ENCODE measurements around the gene DEXI.
"Not testable (repeated sequence)": the region's sequence is repeated elsewhere in the genome, so short reads cannot be mapped to it uniquely, and the experiment has no call there.

Gene DEXI

DNA sequence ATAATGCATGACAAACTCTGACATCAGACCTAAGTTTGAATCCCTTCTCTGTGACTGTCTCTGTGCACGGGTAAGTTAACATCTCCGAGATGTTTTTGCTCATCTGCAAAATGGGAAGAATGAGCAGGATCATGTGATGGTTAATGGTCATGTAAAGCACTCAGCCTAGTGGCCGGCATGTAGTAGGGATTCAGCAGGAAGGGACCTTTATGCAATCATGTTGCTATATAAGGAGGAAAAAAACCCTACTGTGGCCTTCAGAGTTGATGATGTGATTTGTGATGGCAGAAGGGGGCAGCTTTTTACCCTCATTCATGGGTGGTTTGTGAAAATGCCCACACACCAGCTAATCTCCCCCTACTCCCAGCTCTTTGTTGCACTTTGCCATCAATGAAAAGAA is 26.2 kb upstream of the DEXI start:
- DNase-seq, result no peak

DNA sequence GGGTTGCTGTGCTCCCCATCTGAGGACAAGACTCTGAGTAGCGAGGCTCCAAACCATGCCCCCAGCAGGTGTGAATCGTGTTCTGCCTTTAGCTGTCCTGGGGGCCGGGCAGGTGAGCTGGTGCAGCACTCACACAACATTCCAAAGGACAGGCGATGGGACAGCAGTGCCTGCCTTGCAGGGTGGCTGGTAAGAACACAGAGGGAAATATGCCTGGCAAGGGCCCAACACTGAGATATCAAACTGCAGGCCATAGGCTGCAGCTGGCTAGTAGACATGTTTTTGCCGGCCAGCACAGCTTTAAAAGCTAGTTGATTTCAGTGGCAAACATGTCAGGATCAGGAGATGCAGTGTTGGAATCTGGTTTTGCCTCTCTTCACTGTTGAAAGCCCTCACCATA is 25.7 kb upstream of the DEXI start:
- DNase-seq, result no peak

DNA sequence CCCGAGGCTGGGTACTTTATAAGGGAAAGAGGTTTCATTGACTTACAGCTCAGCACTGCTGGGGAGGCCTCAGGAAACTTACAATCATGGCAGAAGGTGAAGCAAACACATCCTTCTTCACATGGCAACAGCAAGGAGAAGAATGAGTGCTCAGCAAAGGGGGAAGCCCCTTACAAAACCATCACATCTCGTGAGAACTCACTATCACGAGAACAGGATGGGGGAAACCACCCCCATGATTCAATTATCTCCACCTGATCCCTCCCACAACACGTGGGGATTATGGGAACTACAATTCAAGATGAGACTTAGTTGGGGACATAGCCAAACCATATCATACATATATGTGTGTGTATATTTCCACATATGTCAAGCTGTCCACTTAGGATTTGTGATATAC is 24.3 kb upstream of the DEXI start:
- not testable (repeated sequence) for DNase-seq

DNA sequence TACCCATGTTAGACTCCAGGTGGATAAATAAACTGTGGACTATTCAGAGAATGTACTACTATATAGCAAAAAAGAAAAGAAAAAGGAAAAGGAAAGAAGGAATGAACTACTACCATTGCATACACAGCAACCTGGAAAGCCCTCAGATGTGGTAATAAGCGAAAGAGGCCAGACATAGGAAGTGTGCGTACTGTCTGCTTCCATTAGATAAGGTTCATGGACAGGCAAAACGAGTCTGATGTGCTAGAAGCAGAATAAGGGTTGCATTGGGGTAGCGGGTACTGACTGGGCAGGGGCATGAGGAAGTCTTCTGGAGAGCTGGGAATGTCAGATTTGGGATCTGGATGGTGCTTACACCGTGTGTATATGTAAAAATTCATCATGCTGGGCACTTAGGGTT is 23.9 kb upstream of the DEXI start:
- no peak for DNase-seq

DNA sequence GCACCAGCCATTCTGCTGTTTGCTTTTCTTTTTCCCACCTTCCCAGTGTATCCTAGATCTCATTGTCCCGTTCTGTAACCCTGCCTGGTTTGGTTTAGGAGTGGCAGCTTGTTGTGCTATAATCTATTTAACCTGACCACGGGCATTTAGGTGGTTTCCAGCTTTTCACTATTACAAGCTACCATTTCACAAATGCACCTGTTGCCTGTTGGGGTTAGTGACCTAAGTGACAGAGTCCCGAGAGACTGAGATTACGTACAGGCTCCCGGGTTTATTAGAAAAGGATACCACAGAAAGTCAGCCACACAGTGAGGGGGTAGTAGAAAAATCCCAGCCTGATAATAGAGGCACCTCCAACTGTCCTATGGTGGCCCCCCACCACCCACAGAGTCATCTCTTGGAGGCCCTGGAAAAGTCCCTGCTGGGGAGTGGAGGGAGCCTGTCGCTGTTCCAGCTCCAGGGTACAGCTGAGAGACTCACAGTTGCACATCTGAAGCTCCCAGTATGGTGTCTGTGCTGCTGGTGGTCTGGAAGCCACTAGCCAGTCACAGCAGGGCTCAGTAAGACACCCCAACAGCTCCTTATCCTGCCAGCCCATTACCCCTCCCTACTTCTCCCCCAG is 23.3 kb upstream of the DEXI start:
- no peak for DNase-seq

DNA sequence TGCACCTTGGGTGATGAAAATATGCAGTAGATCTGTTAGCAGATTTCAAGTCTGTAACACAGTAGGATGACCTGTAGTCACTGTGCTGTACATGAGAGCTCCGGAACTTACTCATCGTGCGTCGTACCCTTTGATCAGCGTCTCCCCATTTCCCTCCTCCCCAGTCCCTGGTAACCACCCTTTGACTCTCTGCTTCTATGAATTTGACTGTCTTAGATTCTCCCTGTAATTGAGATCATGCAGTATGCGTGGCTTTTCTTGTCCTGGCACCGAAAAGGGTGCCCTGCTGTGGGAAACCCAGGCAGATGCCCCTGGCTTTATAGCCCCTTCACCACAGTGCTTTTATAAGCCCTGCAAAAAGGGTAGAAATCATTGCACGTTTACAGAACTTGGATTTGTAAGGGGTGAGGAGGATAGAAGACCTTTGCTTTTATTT is 22.6 kb upstream of the DEXI start:
- no peak for DNase-seq

DNA sequence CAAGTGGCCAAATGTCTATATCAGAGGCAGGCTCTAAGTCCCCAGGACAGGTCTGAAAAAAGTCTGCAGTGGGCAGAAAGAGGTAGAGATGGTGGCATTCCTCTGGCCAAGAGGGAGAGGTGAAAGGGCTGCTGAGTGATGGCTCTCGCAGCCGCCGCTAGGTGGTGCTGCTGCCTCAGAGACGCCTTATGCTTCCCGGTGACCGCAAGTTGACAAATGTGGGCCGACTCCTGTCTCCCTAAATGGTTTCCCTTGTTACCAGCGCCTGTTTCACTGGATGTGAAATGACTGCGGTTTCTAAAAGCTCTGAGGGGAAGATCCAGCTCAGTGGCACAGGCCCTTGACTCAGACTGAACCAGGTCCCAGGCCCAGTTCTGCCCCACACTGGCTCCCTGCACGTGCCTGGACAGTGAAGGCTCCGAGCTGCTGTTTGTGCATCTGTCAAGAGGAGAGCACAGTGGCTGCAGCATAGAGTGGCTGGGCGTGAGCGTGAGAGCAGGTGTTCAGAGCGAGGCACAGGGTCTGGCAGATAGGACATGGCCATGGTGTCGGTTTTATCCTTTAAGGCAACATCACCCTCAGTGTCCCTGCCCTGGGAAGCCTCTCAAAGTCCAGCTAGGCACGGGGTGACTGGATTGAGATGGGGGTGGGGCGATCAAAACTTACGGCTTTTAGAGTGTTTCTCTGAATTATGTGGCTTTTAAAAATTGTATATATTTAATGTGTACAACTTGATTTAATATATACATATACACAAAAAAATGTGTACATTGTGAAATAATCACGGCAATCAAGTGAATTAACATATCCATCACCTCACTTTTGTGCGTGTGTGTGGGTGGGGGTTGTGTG is 22.0 kb upstream of the DEXI start:
- DNase-seq, result peak; percentile 66

DNA sequence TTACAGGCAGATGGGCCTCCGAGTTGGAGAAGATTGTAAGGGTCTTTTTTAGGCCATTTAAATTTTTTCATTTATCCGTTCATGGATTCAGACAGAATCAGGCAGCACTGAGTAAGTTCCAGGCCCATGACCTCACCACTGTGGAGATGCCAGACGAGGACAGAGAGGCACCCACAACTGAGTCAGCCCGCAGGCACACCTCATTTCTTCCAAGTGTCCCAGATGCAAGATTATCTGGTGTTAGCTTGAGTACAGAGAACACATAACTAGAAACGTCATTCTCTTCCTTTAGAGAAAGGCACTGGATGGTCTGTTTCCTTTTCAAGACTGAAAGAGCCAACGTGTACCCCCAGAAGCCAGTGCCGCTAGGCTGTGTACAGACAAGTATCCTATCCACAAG is 19.0 kb upstream of the DEXI start:
- DNase-seq, result no peak

DNA sequence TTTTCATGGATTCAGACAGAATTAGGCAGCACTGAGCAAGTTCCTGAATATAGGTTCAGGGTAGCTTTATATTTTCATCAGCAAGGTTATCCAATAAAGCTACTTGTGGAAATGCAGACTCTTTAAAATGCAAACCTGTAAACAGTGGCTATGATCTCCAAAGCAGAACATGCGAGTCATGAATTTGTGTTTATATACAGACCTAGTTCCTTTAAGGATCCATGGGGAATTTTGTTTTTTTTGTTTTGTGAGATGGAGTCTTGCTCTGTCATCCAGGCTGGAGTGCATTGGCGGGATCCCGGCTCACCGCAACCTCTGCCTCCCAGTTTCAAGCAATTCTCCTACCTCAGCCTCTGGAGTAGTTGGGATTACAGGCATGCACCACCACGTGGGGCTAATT is 16.9 kb upstream of the DEXI start:
- DNase-seq, result no peak

DNA sequence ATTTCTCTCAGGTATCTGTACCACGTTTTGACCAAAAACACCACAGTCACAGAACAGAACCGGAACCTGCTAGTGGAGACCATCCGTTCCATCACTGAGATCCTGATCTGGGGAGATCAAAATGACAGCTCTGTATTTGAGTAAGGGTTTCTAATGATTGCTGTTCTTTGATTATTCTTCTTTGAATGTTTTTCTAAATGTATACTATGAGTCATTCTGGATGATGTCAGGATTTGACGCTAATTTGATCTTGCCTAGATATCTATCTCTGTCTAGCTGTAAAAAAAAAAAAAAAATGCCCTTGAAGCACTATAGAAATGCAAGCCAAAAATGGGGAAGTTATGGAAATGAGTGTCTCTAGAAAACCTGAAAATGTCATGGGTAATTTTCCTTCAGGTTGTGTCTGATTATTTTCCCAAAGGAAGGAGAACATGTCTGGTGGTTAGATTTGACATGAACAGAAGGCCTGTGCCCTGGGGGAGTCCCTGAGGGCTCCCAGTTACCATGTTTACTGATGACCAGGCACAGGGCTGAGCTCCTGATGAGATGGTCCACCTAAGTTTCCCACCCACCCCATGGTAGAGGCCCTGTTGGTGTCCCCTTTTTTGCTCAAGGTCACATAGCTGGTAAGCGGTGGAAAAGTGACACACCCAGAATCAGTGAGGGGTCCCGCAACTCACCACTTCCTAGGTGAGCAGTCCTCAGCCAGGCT is 15.7 kb upstream of the DEXI start:
- no peak for DNase-seq

DNA sequence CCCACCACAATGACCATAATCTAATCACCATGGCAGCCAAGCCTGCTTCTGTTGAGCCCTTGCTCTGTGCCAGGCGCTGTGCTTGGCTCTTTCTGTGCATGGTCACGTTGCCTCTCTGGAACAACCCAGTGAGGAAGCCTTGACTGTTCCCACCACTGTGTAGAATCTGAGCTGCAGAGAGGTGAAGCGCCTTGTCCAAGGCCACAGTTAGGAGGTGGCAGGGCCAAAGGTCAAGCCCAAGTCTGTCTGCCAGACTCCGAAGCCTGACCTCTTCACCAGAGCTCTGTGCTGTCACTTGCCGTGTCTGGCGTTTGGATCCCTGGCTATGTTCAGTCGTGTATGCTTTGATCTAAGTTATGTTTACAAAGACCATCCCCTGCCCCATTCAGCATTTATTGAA is 12.6 kb upstream of the DEXI start:
- DNase-seq, result no peak

DNA sequence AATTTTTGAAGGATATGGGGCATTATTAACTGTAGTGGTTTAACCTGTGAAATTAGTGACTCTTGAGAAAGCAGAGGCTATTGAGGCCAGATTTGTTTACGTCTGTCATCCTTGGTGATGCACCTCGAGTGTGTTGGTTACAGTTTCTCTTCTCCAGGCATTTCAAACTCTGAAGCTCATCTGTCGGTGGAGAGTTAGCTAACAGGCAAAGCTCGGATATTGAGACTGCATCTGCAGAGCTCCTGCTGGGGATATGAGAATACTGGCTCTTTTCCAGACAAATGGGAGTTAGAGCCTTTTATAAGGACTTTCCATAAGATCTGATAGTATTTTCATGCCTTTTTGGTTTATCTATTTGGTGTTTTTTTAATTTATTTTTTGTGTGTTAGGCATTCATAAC is 8.8 kb upstream of the DEXI start:
- no peak for DNase-seq

DNA sequence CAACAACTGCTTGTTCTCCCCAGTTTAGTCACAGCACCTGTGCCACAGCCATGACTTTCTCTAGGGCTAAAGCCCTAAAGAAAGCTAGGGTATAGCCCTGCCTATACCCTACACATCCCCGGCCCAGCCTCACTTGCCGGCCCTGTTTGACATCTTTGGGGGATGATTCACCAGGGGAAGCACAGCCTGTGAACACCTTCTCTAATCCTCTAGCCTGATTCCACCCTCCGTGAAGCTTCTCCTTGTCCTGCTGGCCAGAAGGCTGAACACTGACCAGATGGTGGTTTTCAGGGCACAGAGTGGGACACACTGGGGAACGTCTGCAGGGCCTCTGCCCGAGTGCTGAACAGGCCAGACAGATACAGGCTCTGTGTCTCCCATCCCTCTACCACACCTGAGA is 8.1 kb upstream of the DEXI start:
- DNase-seq, result no peak

DNA sequence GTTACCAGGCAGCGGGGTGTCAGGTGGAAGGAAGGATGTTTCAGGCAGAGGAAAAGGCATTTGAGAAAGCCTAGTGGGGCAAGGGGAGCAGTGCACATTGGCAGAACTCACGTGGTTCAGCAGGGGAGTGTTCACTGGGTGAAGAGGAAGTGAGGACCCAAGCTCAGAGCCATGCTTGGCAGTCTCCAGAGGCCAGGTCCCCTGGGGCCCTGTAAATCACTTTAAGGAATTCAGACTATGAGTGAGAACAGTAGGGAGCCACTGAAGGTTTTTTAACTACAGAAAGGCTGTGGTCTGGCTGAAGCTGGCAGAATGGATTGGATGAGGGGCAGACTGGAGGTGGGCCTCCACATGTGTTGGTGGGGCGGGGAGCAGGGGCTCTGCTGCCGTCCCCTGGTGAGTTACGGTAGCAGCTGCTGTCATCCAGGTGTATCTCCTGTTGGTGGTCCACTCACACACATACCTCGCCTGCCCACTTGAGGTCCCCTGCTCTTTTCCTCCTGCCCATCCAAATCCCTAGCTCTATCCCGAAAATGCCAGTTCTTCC is 7.2 kb upstream of the DEXI start:
- DNase-seq, result no peak

DNA sequence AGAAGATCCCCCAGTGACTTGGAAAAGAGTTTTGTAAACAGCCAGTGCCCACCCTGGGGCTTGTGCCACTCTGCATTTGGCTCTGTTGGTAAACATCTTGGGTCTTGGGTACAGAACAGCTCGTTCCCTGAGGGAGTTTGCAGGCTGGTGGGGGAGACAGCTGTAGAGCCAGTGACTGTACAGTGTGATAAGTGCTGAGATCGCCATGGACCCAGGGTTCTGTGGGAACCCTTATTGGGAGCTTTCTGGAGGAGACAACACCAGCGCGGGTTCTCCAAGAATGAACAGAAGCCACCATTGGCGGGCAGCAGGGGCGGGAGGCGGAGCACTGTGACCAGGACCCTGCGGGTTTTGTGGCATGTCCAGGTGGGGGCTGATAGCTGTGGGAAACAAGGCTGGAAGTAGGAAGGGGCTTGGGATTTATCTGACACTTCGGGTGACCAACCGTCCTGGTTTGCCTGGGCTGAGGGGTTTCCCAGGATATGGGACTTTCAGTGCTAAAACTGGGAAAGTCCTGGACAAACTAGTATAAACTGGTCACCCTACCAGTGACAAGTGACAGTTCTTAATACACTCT is 5.0 kb upstream of the DEXI start:
- DNase-seq, result no peak

DNA sequence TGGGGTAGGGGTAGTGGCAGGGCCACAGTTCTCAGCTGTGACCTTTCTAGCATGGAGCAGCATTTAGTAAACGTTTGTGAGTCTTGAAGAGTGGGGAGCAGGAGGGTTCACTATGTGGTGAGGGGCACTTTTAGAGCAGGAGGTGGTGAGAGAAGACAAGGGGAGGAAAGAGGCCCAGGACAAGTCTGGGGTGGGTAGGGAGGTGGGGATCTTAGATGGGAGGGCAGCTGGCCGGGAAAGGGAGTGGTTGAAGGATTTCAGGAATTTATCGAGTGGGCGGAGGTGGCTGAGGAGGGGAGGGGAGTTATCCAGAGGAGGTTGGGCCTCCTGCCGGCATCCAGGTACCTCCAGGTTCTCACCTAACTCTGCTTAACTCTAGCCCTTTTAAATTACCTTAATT is 4.0 kb upstream of the DEXI start:
- DNase-seq, result no peak

DNA sequence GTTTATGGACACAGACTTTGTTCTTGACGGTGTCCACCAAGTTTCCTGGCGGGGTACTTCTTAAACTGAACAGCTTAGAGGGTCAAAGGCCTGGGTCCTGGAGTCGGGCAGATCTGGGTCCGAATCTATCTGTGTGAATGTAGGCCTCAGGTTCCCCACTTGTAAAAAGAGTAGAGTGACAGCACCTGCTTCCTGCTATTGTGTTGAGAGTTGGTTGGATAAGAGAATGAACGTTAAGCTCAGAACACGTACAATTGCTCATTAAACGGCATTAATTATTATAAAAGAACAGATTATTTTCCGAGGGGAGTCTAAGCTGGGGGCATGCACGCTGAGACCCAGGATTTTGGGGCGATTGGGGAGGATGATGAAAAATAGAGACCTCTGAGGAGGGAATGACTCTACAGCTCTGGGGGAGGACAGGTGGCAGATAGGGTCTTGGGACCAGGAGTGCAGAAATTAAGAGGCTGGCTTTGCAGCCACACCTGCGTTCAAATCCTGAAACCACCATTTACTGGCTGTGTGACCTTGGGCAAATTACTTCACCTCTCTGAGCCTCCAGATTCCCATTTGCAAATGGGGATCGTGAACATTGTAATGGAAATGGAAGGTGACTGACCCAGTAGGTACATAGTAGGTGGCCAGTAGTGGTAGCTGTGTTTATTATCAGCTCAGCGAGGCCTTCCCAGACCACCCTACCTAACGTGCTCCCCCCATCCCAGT is 3.0 kb upstream of the DEXI start:
- DNase-seq, result no peak

DNA sequence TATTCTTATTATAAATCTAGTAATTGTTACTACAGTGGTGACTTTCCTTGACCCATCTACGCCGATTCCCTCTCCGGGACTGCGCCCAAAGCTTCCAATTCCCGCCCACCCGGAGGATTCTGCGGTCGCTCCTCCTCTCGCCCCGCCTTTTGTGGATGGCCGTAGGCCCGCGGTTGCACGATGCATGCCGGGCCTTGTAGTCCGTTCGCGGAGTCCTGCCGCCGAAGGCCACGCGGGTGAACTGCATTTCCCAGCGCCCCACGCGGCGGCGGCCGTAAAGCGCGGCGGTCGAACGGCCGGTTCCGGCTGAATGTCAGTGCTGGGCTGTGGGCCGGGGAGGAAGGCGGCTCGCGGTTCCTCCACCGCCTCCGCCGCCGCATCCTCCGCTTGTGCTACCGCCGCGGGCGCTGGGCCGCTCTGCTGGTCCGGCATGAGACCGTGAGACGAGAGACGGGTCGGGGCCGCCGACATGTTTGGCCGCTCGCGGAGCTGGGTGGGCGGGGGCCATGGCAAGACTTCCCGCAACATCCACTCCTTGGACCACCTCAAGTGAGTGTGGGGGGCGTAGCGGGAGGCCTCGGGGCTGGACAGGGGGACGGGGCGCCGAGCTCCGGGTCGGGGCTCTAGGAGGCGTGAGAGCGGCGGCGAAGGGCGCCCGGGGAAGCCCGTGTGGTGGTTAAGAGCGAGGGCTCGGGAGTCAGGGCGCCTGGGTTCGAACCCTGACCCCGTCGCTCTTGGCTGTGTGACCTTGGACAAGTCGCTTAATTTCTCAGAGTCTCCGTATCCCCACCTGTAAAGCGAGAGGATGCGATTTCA is 2.2 kb upstream of the DEXI start, which contains the start of gene CLEC16A:
Gene CLEC16A (plus strand): TSS at position 316 of the 816 bp plus-strand sequence. CDS start 154 bp downstream, at position 470.
- DNase-seq, result peak; percentile 94

DNA sequence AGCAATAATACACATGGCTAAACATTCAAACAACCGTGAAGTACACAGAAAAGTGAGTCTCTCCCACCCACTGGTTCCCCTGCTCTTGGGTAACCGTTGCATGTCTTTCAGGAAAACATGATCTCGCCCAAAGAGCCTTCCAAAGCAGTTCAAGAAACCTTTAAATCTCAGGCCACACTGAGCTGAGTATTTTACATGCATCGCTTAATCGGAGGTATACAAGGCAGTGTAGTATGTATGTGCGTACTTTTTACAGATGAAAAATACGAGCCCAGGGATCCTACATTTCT is 741 bp upstream of the DEXI start:
- DNase-seq, result no peak

DNA sequence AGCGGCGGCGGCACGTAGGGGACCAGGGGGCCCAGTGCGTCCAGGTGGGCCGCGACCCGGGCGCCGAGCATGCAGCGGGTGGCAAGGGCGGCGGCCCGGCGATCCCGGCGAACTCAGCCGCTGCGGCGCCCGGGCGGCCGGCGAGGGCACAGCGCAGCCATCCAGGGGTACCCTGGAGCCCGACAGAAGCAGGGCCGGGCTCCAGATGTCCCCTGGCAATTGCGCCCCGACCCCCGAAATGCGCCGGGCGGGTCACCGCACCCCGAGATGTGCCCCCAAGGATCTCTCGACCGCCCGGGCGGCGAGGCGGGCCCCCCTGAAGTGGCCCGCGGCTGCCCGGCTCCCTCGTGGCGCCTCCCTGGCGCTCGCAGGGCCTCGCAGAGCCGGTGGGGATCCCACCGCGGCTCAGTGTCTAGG is 325 bp downstream of the DEXI start:
- DNase-seq, result not testable (repeated sequence)

DNA sequence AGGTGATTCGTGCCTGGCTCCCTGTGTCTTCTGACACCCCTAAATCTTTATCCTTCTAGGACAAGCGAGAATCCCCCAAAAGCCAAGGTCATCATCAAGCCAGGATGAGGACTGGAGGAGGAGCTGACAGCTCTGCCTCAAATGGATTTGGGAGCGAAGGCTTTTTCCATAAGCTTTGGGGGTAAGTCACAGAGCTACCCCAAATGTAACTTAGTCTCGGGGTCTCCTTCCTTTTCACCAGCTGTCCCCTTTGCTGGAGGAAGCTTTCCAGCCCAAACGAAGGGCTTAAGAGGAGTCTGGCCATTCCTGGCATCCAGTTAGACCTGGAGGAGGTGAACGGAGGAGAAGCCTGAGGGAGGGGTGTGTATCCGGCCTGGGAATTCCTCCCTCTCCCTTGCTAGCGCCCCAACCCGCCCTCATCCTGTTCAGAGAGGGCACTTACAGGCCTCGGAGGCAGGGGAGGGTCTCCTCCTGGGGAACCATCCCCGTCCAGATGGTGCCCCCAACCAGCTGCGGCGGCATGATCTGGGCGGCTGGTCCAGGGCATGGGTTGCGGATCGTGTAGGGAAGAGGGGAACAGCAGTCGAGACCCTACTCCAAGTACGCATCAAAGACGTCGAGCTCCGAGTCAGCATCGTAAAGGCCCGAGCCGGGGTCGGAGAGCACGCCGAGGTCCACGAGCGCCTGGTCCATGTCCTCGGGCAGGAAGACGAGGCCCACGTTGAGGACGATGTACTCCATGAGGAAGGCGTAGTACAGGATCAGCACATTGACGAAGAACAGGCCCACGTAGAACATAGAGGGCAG is 938 bp downstream of the DEXI start:
- no peak for DNase-seq
